Mesothelial cell of epicardium (in vitro differentiated cells): ENCODE measurements around the gene GPRIN3. TPM values are rescaled to one million over a fixed set of nuclear protein-coding genes. Genes with fewer than 3 reads are reported as not detected.

Source experiments
- DNase-seq, 2 experiments: peaks; one replicate each; pipeline ENCODE4 v3.0.0; 2021; ENCODE audit warnings: low spot score in 2 of 2; ENCODE audit not compliant: unreplicated experiment in 2 of 2
- H3K27ac Mint-ChIP-seq: 2 replicates; pipeline ENCODE4 v1.8.0; 2021; ENCODE audit warnings: mixed read lengths
- H3K27me3 Mint-ChIP-seq: 2 replicates; pipeline ENCODE4 v1.8.0; 2021; ENCODE audit warnings: low read depth, mixed read lengths
- H3K36me3 Mint-ChIP-seq: 2 replicates; pipeline ENCODE4 v1.8.0; 2021; ENCODE audit warnings: mixed read lengths
- H3K4me1 Mint-ChIP-seq: 2 replicates; pipeline ENCODE4 v1.8.0; 2021; ENCODE audit warnings: mixed read lengths
- H3K4me3 Mint-ChIP-seq: 2 replicates; pipeline ENCODE4 v1.8.0; 2021; ENCODE audit warnings: mild to moderate bottlenecking, moderate library complexity, mixed read lengths
- H3K9me3 Mint-ChIP-seq: 2 replicates; pipeline ENCODE4 v1.8.0; 2021; ENCODE audit warnings: mixed read lengths
- total RNA-seq: library from RNA; stranded (reverse); gene quantifications from 3 replicates; pipeline ENCODE4 v1.2.1, GENCODE V29; 2021
- TF ChIP-seq, protein P1 (sequence below): fragments of 200-600 bp; sonication (generic); IDR thresholded peaks from one replicate; pipeline ENCODE4 v1.5.0; 2021; ENCODE audit warnings: antibody characterized with exemption; ENCODE audit not compliant: unreplicated experiment

GPRIN3 gene
- total RNA-seq, 1 donor from 2014 or later = 1.5 TPM

DNA sequence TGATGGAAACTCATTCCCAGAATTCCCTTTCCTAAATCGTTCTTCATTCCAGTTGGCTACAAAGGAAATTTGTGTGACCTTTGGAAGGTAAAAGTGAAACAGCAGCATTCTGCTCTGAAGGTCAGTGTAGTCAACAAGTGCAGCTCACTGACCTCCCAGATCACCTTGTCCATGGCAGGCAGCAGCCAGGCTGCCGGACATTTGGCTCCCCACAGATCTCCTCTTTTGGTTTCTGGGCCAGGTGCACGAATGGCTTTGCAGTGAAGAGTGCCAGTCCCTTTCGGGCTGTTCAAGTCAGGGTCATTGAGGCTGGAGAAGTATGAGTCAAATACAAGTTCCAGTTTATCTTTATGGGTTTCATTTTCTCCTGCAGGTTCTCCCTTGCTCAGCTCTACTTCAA lies 14.3 kb downstream of the GPRIN3 start:
- no peaks in the 10 kb centered on the region for H3K27me3 Mint-ChIP-seq
- no peak overlapping the region for H3K27ac Mint-ChIP-seq
- peaks cover 3% of the 10 kb centered on the region for H3K36me3 Mint-ChIP-seq
- H3K4me1 Mint-ChIP-seq = peaks cover 7% of the 10 kb centered on the region
- TF ChIP-seq, protein P1, sequence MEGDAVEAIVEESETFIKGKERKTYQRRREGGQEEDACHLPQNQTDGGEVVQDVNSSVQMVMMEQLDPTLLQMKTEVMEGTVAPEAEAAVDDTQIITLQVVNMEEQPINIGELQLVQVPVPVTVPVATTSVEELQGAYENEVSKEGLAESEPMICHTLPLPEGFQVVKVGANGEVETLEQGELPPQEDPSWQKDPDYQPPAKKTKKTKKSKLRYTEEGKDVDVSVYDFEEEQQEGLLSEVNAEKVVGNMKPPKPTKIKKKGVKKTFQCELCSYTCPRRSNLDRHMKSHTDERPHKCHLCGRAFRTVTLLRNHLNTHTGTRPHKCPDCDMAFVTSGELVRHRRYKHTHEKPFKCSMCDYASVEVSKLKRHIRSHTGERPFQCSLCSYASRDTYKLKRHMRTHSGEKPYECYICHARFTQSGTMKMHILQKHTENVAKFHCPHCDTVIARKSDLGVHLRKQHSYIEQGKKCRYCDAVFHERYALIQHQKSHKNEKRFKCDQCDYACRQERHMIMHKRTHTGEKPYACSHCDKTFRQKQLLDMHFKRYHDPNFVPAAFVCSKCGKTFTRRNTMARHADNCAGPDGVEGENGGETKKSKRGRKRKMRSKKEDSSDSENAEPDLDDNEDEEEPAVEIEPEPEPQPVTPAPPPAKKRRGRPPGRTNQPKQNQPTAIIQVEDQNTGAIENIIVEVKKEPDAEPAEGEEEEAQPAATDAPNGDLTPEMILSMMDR = no peak
- no peak for DNase-seq
- peaks cover 9% of the 10 kb centered on the region for H3K9me3 Mint-ChIP-seq
- H3K4me3 Mint-ChIP-seq = no peak overlapping the region

DNA sequence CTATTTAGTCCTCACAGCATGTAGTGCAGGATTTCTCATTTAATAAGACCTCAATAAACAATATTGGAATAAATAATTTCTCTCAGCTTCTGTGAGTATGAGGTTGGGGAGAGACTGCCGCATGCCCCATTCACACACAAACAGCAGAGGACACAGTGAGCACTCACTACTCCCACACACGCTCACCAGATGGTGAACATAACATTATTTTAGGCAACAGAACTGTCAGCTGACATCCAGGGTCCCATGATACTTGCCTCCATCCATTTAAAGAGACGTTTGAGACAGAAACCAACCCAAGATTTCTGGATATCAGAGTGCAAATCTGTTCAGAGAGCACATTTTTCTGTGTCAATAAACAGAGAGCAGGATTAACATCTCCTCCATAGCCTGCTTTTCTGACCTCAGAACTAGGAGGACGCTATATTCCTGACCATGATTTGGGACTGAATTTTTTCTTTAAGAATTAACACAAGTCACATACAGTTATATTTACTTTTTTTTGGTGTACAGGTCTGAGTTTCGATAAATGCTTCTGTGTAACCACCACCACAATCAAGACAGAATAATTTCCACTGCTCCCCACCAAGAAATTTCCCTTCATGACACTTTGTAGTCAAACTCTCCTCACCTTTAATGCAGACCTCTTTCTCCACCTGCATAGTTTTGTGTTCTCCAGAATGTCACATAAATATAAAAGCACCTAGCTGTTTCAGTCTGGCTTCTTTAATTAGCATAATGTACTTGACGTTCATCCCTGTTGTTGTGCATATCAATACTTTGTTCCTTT lies 16.7 kb downstream of the GPRIN3 start:
- H3K9me3 Mint-ChIP-seq = peaks cover 9% of the 10 kb centered on the region
- TF ChIP-seq, protein P1 = no peak

DNA sequence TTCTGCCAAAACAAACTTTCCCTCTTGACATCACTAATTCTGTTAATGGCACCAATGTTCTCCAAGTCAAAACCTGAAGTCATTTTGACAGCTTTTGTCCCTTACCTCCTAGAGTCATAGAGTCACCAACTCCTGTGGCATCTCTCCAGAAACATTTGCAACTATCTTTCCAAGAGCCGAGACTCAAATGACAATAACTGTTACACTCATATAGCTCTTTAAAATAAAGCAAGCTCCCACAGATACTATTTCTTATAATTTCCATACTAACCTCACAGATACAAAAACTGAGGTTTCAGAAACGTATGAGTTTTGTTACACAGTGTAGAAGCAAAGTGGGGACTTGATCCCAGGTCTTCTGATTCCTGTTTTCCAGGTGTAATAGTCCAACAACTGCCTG lies 18.3 kb downstream of the GPRIN3 start:
- Mint-ChIP-seq H3K4me1 (no peaks in the 10 kb centered on the region), H3K9me3 (peaks cover 9% of the 10 kb centered on the region), H3K4me3 (no peak overlapping the region), H3K27me3 (no peaks in the 10 kb centered on the region), H3K36me3 (peaks cover 3% of the 10 kb centered on the region), H3K27ac (no peak overlapping the region)
- DNase-seq = no peak
- TF ChIP-seq, protein P1 = no peak

More for the DNA sequence above, 16.7 kb downstream of the GPRIN3 start:
- H3K4me3 Mint-ChIP-seq = no peak overlapping the region
- peaks cover 3% of the 10 kb centered on the region for H3K36me3 Mint-ChIP-seq
- no peaks in the 10 kb centered on the region for H3K27me3 Mint-ChIP-seq
- no peaks in the 10 kb centered on the region for H3K4me1 Mint-ChIP-seq
- no peak overlapping the region for H3K27ac Mint-ChIP-seq
- no peak for DNase-seq

DNA sequence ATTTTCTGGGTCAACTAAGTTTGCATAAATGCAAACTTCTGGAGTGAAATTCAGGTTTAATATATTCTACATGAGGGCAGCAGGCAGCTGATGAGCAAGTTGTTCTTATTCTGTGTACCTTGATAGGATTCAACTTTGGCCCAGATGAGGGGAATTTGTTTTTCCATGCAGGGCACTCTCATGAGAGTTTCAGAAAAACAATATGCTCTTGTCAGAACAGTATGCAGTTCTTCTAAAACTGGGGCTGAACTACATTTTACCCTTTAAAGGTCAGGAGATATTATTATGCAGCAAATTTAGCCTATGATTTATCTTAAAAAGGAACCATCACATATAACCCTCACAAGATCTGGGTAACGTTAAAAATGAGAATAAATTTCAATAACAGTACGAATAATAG lies 19.2 kb downstream of the GPRIN3 start:
- Mint-ChIP-seq H3K27ac (no peak overlapping the region), H3K4me1 (no peaks in the 10 kb centered on the region), H3K9me3 (peaks cover 9% of the 10 kb centered on the region), H3K4me3 (no peak overlapping the region), H3K27me3 (no peaks in the 10 kb centered on the region), H3K36me3 (peaks cover 3% of the 10 kb centered on the region)
- no peak for DNase-seq
- TF ChIP-seq, protein P1 = no peak

DNA sequence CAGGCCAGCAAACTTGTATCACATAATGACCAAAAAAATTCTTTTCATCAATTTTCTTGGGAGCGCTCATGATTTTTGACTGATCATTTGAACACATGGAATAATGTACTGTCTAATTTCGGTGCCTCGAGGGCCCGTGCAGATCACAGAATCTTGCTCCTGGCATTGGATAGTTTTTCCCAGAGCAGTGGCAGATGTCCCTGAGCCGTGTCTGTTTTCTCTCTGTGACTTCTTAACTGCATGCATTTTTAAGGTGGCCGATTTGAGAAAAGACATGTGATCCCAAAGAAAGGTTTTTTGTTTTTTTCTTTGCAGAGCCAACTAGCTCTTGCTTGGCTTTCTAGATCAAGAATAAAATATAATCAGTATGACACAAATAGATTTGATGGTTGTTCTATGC lies 19.7 kb downstream of the GPRIN3 start:
- peaks cover 9% of the 10 kb centered on the region for H3K9me3 Mint-ChIP-seq
- peaks cover 3% of the 10 kb centered on the region for H3K36me3 Mint-ChIP-seq
- H3K27me3 Mint-ChIP-seq = no peaks in the 10 kb centered on the region
- no peak overlapping the region for H3K27ac Mint-ChIP-seq
- DNase-seq = no peak
- no peaks in the 10 kb centered on the region for H3K4me1 Mint-ChIP-seq
- TF ChIP-seq, protein P1 = no peak
- H3K4me3 Mint-ChIP-seq = no peak overlapping the region
